HG03066 (cell line): ENCODE data around the gene EPG5.
"Not testable (repeated sequence)": the region's sequence is repeated elsewhere in the genome, so short reads cannot be mapped to it uniquely, and the experiment has no call there.

Source experiments
- ATAC-seq: cut with Tn5 transposase; IDR thresholded peaks from one replicate; pipeline ENCODE4 v1.9.1; 2021; ENCODE audit warnings: low read depth; ENCODE audit not compliant: unreplicated experiment

EPG5 gene

GRCh38 chr18:45820106-45820745 is 146.9 kb downstream of the EPG5 start:
- ATAC-seq = no peak

- ATAC-seq = not testable (repeated sequence)
These were observed 148.4 kb downstream of the EPG5 start for GRCh38 chr18:45818765-45819164.

GRCh38 chr18:45817543-45817942 is 149.6 kb downstream of the EPG5 start:
- ATAC-seq = no peak

DNA sequence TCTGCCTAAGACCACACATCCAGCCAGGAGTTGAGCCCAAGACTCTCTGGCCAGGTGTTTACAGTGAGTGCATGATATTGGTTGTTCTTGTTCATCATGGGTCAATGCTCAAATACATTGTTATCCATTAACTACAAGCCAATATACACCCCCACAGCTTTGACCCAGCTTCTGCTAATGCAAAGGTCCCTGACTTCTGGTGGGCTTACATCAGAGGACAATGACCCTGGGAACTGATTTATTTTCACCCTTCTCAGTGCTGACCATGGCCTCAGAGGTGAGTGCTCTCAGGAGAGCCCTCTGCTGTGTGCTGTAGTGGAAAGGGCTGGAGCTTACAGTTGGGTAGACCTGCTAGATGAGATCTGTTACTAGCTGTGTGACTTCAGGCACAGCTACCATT is 152.4 kb downstream of the EPG5 start:
- ATAC-seq = not testable (repeated sequence)

- ATAC-seq = not testable (repeated sequence)
These were observed 160.0 kb downstream of the EPG5 start for GRCh38 chr18:45807144-45807543.

GRCh38 chr18:45806226-45806625 is 160.9 kb downstream of the EPG5 start:
- no peak for ATAC-seq

GRCh38 chr18:45805551-45805950 is 161.6 kb downstream of the EPG5 start:
- no peak for ATAC-seq

GRCh38 chr18:45802814-45803492 is 164.2 kb downstream of the EPG5 start:
- no peak for ATAC-seq

- no peak for ATAC-seq
These were observed 165.6 kb downstream of the EPG5 start for GRCh38 chr18:45801416-45802004.
